MG63 (cell line): ENCODE data around the gene FGF14. TPM values are rescaled to one million over a fixed set of nuclear protein-coding genes. Genes with fewer than 3 reads are reported as not detected.

Experiments
- DNase-seq: peaks from one replicate; pipeline ENCODE4 v3.0.0-alpha.2; 2020
- H3K27me3 ChIP-seq: fragments of 250-450 bp; sonication (Bioruptor Pico); 2 replicates; pipeline ENCODE4 v1.5.1; 2020; ENCODE audit warnings: mild to moderate bottlenecking, moderate library complexity
- H3K36me3 ChIP-seq: fragments of 250-450 bp; sonication (Bioruptor Pico); 2 replicates; pipeline ENCODE4 v1.5.1; 2020; ENCODE audit warnings: mild to moderate bottlenecking, moderate library complexity
- H3K4me3 ChIP-seq: fragments of 250-450 bp; sonication (Bioruptor Pico); 2 replicates; pipeline ENCODE4 v1.5.1; 2020; ENCODE audit warnings: mild to moderate bottlenecking, moderate library complexity
- H3K9me3 ChIP-seq: fragments of 250-450 bp; sonication (Bioruptor Pico); 2 replicates; pipeline ENCODE4 v1.5.1; 2020; ENCODE audit warnings: mild to moderate bottlenecking, moderate library complexity
- total RNA-seq: library from RNA; depleted of rRNA; stranded (reverse); fragments of >200 nt; shearing (Covaris generic); gene quantifications from 2 replicates; pipeline ENCODE4 v1.2.3, GENCODE V29; 2014; ENCODE audit warnings: low replicate concordance

The FGF14 gene
- total RNA-seq, 1 experiment from 2014 or later: not detected

GRCh38 chr13:102326381-102327118 lies 75.3 kb downstream of the FGF14 start:
- H3K36me3 ChIP-seq: no peaks in the 10 kb centered on the region
- DNase-seq: no peak
- H3K4me3 ChIP-seq: no peak overlapping the region
- H3K9me3 ChIP-seq: no peaks in the 10 kb centered on the region
- no peaks in the 10 kb centered on the region for H3K27me3 ChIP-seq

- Histone ChIP-seq H3K36me3 (no peaks in the 10 kb centered on the region), H3K27me3 (no peaks in the 10 kb centered on the region), H3K9me3 (no peaks in the 10 kb centered on the region), H3K4me3 (no peak overlapping the region)
- DNase-seq: no peak
Measured at GRCh38 chr13:102325321-102325720, 76.5 kb downstream of the FGF14 start.

GRCh38 chr13:102323505-102323904 lies 78.3 kb downstream of the FGF14 start:
- H3K9me3 ChIP-seq: no peaks in the 10 kb centered on the region
- DNase-seq: no peak

GRCh38 chr13:102323012-102323411 lies 78.8 kb downstream of the FGF14 start:
- Histone ChIP-seq H3K36me3 (no peaks in the 10 kb centered on the region), H3K9me3 (no peaks in the 10 kb centered on the region), H3K4me3 (no peak overlapping the region), H3K27me3 (no peaks in the 10 kb centered on the region)
- no peak for DNase-seq

More at GRCh38 chr13:102323505-102323904, 78.3 kb downstream of the FGF14 start:
- Histone ChIP-seq H3K27me3 (no peaks in the 10 kb centered on the region), H3K4me3 (no peak overlapping the region), H3K36me3 (no peaks in the 10 kb centered on the region)

GRCh38 chr13:102322211-102322610 lies 79.6 kb downstream of the FGF14 start:
- no peak for DNase-seq
- Histone ChIP-seq H3K4me3 (no peak overlapping the region), H3K9me3 (no peaks in the 10 kb centered on the region), H3K36me3 (no peaks in the 10 kb centered on the region), H3K27me3 (no peaks in the 10 kb centered on the region)

DNA sequence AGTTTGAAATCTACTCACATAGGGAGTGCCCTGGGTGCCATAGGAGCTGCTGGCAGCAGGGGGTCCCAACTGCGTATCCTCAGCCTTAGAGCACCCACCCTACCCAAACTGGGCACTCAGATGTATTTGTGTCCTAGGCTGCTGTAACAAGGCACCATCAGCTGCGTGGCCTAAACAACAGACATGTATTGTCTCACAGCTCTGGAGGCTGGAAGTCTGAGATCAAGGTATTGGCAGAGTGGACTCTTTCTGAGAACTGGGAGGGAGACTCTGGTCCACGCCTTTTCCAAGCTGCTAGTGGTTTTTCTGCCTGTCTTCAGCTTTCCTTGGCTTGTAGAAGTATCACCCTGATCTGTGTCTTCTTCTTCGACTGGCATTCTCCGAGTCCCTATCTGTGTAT lies 83.6 kb downstream of the FGF14 start:
- no peaks in the 10 kb centered on the region for H3K9me3 ChIP-seq

DNA sequence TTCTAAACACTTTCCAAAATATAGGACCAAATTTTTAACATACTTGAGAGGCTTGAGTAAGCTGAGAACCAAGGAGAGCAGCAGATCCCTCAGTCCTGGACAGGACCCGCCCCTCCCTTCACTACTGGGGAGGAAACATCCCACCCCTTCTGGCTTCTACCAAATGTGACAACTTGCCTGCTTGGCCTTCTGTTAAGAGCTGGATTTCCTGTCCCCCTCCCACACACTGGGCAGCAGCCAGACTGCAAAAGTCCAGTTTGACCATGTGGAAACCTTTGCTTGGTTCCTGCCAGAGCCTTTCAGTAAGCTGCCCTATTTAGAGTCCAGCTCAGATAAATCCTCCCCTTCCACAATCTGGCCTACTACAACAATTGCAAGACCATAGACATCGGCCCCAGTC lies 84.3 kb downstream of the FGF14 start:
- DNase-seq: peak; percentile 89
- no peaks in the 10 kb centered on the region for H3K36me3 ChIP-seq
- no peaks in the 10 kb centered on the region for H3K27me3 ChIP-seq
- H3K9me3 ChIP-seq: no peaks in the 10 kb centered on the region
- no peak overlapping the region for H3K4me3 ChIP-seq

More for the DNA sequence above, 83.6 kb downstream of the FGF14 start:
- no peaks in the 10 kb centered on the region for H3K27me3 ChIP-seq
- DNase-seq: no peak
- H3K4me3 ChIP-seq: no peak overlapping the region
- H3K36me3 ChIP-seq: no peaks in the 10 kb centered on the region

DNA sequence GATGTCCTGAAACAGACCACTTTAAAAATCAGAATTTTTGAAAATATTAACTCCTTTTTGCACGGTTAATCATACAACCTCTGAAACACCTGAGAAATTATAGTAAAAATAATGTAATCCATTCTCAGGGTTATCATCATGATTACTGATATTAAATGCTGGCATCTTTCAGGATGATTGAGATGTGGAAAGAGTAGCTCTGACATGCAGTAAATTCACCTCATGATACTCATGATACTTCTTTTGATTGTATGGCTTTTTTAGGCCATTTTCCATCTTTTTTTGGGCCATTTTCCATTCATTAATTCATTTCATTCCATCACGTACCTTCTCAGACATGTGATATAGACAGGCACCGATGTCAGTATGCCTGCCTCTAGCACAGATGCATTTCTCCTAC lies 85.1 kb downstream of the FGF14 start:
- no peaks in the 10 kb centered on the region for H3K9me3 ChIP-seq
- H3K27me3 ChIP-seq: no peaks in the 10 kb centered on the region
- H3K36me3 ChIP-seq: no peaks in the 10 kb centered on the region

GRCh38 chr13:102312841-102313240 lies 89.0 kb downstream of the FGF14 start:
- peak overlapping the region; percentile 23 for H3K4me3 ChIP-seq
- H3K36me3 ChIP-seq: no peaks in the 10 kb centered on the region
- H3K9me3 ChIP-seq: no peaks in the 10 kb centered on the region
- no peaks in the 10 kb centered on the region for H3K27me3 ChIP-seq
- DNase-seq: no peak

More for the DNA sequence above, 85.1 kb downstream of the FGF14 start:
- H3K4me3 ChIP-seq: no peak overlapping the region
- no peak for DNase-seq

DNA sequence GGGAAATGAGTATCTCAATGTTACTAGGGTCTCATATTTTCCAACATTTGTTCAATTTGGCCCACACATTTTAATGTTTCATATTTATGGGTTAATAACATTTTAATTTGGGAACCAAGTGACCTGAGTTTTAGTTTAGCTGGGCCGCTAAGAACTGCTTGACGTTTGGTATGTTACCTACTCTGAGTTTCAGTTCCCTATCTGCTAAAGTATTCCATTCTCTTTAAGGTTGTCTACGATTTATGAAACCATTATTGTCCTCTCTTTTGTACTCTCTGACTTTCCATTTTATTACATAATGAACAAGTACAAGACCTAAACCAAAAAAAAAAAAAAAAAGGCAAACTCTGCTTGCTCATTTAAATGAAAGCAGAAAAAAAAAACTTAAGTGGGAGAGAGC lies 89.9 kb downstream of the FGF14 start:
- Histone ChIP-seq H3K9me3 (no peaks in the 10 kb centered on the region), H3K36me3 (no peaks in the 10 kb centered on the region), H3K4me3 (no peak overlapping the region), H3K27me3 (no peaks in the 10 kb centered on the region)
- no peak for DNase-seq

GRCh38 chr13:102311419-102311796 lies 90.4 kb downstream of the FGF14 start:
- Histone ChIP-seq H3K27me3 (no peaks in the 10 kb centered on the region), H3K9me3 (no peaks in the 10 kb centered on the region), H3K4me3 (no peak overlapping the region), H3K36me3 (no peaks in the 10 kb centered on the region)
- DNase-seq: no peak

GRCh38 chr13:102310691-102311418 lies 91.0 kb downstream of the FGF14 start:
- no peak for DNase-seq
- Histone ChIP-seq H3K27me3 (no peaks in the 10 kb centered on the region), H3K36me3 (no peaks in the 10 kb centered on the region), H3K4me3 (no peak overlapping the region), H3K9me3 (no peaks in the 10 kb centered on the region)

GRCh38 chr13:102309110-102309509 lies 92.7 kb downstream of the FGF14 start:
- no peak overlapping the region for H3K4me3 ChIP-seq
- no peaks in the 10 kb centered on the region for H3K27me3 ChIP-seq
- H3K9me3 ChIP-seq: no peaks in the 10 kb centered on the region
- no peaks in the 10 kb centered on the region for H3K36me3 ChIP-seq
- no peak for DNase-seq

DNA sequence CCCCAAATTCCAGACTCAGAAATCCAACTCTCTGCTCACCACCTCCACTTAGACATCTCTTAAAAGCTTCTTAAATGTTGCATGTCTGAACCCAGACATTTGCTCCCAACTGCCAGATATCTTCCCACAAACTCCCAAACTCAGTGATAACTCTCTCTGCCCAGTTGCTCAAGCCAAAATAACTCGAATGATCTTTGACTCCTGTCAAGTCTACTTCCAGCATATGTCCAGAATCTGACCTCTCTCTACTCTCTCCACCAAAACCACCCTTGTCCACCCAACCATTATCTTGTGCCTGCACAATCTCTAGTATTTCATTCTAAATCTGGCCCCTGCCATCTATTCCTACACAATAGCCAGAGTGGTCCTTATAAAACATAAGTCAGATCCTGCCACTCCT lies 99.3 kb downstream of the FGF14 start:
- no peak for DNase-seq
- H3K4me3 ChIP-seq: no peak overlapping the region
- H3K36me3 ChIP-seq: no peaks in the 10 kb centered on the region
- H3K27me3 ChIP-seq: no peaks in the 10 kb centered on the region
- no peaks in the 10 kb centered on the region for H3K9me3 ChIP-seq

DNA sequence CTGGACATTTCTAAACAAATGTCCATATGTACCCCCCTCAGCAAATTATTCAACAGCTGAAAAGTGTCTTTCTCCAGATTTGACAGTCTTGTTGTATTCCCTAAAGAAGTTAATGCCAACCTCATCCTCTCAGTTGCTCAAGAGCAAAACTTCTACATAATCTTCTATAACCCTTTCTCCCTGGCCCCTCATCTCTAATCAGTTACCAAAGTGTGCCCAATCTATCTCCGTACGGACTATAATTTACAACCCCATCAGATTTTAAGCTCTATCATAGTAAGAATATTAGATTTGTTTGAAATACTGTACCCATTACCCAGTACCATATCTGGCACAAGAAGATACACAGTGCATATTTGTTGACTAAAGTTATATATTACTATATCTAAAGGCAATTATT lies 101.5 kb downstream of the FGF14 start:
- H3K9me3 ChIP-seq: no peaks in the 10 kb centered on the region
- no peaks in the 10 kb centered on the region for H3K36me3 ChIP-seq
- H3K4me3 ChIP-seq: no peak overlapping the region
- no peaks in the 10 kb centered on the region for H3K27me3 ChIP-seq
- DNase-seq: no peak

DNA sequence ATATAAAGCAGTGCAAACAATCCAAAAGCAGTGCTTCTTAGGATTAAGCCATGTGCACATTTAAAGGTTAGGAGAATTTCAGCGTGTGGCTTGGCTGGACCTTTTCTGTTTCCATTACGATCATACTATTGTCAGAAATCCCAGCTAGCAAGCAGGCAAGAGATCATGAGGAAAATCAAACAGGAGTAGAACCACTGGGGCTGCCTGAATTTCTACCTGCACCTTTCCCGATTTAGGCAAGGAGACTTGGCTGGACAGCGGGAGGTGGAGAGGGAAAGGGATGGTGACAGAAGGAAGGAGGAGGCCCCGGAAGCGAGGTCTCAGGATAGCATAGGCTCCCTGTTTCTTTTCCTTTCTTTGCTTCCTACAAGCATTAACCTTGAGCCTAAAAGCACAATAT lies 102.5 kb downstream of the FGF14 start:
- no peaks in the 10 kb centered on the region for H3K36me3 ChIP-seq
- DNase-seq: no peak
- no peak overlapping the region for H3K4me3 ChIP-seq
- no peaks in the 10 kb centered on the region for H3K9me3 ChIP-seq
- no peaks in the 10 kb centered on the region for H3K27me3 ChIP-seq

- DNase-seq: no peak
- H3K9me3 ChIP-seq: no peaks in the 10 kb centered on the region
- no peaks in the 10 kb centered on the region for H3K36me3 ChIP-seq
- H3K27me3 ChIP-seq: no peaks in the 10 kb centered on the region
- no peak overlapping the region for H3K4me3 ChIP-seq
Measured at GRCh38 chr13:102298051-102298450, 103.8 kb downstream of the FGF14 start.
